HL-60 (cell line): Measurements from ENCODE around the gene IFNA4.

Source experiments
- CTCF ChIP-seq: IDR thresholded peaks from one replicate; pipeline ENCODE4 v1.5.1; 2011; ENCODE audit warnings: low read length, control low read depth, inconsistent platforms; ENCODE audit not compliant: insufficient read depth
- GABPA ChIP-seq: IDR thresholded peaks from 2 replicates; pipeline ENCODE4 v1.6.1; 2012; ENCODE audit warnings: low read depth
- POLR2AphosphoS5 ChIP-seq: IDR thresholded peaks from 2 replicates; pipeline ENCODE4 v1.6.1; 2012; ENCODE audit warnings: low read depth
- REST ChIP-seq: IDR thresholded peaks from 2 replicates; pipeline ENCODE4 v1.6.1; 2012; ENCODE audit warnings: low read depth; ENCODE audit not compliant: insufficient replicate concordance
- SPI1 ChIP-seq: IDR thresholded peaks from 2 replicates; pipeline ENCODE4 v1.6.1; 2012; ENCODE audit warnings: low read depth, mild to moderate bottlenecking, borderline replicate concordance

- TF ChIP-seq CTCF (no peak), POLR2AphosphoS5 (no peak), REST (no peak), GABPA (no peak), SPI1 (no peak)
Observed at GRCh38 chr9:21171351-21171750, 16.0 kb downstream of the IFNA4 start.
